Measurements from ENCODE around the gene DCHS1. TPM values are rescaled to one million over a fixed set of nuclear protein-coding genes. Genes with fewer than 3 reads are reported as not detected.

The DCHS1 gene
- total RNA-seq, 4 donors from 2014 or later, result 5.5 to 17.7 (median 14.0) TPM

DNA sequence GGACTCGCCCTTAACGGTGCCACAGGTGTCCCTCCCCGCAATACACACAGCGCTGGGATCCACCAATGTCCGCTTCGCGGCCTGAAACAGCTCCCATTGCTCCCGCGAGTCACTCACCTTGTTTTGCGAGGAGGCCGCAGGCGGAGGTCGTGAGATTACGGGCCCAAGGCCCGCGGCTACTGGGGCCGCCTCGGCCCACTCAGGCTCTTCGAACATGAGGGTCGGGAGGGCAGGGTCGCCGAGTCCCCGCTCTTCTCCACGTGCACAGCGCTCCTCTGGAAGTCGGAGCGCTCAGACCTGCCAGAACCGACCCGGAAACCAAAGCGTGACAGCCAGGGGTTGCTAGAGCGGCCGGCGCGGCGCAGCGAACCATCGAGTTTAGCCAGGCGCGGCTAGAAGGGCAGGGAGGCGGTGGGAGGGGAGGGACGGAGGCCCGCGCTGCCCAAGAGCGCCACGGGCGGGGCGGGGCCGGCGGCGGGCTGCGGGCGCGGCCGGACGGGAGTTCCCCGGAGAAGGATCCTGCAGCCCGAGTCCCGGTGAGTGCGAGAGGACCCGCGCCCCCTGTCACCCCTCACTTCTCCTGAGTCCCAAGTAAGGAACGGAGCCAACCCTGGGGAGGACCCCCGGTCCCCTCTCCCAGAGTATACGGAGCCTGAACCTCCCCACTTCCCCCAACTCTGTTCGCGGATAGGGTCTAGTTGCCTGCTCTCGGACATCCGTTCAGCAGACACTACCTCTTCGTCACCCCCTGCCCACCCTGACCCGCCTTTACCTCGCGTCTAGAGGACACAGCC lies 52.1 kb downstream of the DCHS1 start, which contains the start of the genes ILK and RRP8:
ILK (plus strand) TSS at position 488 of the 794 bp plus-strand sequence. CDS start 498 bp downstream, outside the sequence.
RRP8 (minus strand) TSS at position 330 of the 794 bp plus-strand sequence; CDS start at position 216, 114 bp downstream.
- in situ Hi-C loops (cut with MboI; ENCODE audit: low pct_ligation_motif_present in 1 of 4, low pct_unique_long_range_greater_than_20kb in 1 of 4, low sequenced_read_pairs in 3 of 4), result loop anchor here in 2 of 4 donors (10.0 kb wide), 2 partner anchors 129 to 219 kb away; partner anchors contain the start of gene TRIM3 (in 1 of the 2)
- H3K4me3 ChIP-seq, result peak within 1 kb of the TSS; percentile 78 to 90 (median 88)
- intact Hi-C loops (cut with DNase I; ENCODE audit: low total_unique reads), result no loop called here
- peaks cover 34 to 56% (median 46%) of the 10 kb centered on the region in 4 donors for H3K4me1 ChIP-seq
- 0% methylated on average over 25 of the region's 72 CpGs; no CpG with 5 or more reads in 1 of the 2 donors for WGBS, 2 donors (ENCODE audit: low coverage in 1 of 2)
- H3K27ac ChIP-seq, result peak within 1 kb of the TSS; percentile 96 to 99 (median 97)
- H3K27me3 ChIP-seq, result no peaks in the 10 kb centered on the region
- no peaks in the 10 kb centered on the region for H3K9me3 ChIP-seq
- H3K36me3 ChIP-seq, result peaks cover 0 to 21% (median 11%) of the 10 kb centered on the region in 4 donors
- TF ChIP-seq POLR2A (IDR thresholded peaks at IDR 0.05), result peak; percentile 70
- TF ChIP-seq EP300 (IDR thresholded peaks at IDR 0.05; ENCODE audit: low read depth), result no peak
- peak; percentile 82 to 91 (median 88) for TF ChIP-seq POLR2AphosphoS5 (IDR thresholded peaks at IDR 0.05)
- TF ChIP-seq, protein P1, sequence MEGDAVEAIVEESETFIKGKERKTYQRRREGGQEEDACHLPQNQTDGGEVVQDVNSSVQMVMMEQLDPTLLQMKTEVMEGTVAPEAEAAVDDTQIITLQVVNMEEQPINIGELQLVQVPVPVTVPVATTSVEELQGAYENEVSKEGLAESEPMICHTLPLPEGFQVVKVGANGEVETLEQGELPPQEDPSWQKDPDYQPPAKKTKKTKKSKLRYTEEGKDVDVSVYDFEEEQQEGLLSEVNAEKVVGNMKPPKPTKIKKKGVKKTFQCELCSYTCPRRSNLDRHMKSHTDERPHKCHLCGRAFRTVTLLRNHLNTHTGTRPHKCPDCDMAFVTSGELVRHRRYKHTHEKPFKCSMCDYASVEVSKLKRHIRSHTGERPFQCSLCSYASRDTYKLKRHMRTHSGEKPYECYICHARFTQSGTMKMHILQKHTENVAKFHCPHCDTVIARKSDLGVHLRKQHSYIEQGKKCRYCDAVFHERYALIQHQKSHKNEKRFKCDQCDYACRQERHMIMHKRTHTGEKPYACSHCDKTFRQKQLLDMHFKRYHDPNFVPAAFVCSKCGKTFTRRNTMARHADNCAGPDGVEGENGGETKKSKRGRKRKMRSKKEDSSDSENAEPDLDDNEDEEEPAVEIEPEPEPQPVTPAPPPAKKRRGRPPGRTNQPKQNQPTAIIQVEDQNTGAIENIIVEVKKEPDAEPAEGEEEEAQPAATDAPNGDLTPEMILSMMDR (IDR thresholded peaks at IDR 0.05), result peak in 2 of 5 experiments; percentile 22 to 24
- DNase-seq, result peak; percentile 94

DNA sequence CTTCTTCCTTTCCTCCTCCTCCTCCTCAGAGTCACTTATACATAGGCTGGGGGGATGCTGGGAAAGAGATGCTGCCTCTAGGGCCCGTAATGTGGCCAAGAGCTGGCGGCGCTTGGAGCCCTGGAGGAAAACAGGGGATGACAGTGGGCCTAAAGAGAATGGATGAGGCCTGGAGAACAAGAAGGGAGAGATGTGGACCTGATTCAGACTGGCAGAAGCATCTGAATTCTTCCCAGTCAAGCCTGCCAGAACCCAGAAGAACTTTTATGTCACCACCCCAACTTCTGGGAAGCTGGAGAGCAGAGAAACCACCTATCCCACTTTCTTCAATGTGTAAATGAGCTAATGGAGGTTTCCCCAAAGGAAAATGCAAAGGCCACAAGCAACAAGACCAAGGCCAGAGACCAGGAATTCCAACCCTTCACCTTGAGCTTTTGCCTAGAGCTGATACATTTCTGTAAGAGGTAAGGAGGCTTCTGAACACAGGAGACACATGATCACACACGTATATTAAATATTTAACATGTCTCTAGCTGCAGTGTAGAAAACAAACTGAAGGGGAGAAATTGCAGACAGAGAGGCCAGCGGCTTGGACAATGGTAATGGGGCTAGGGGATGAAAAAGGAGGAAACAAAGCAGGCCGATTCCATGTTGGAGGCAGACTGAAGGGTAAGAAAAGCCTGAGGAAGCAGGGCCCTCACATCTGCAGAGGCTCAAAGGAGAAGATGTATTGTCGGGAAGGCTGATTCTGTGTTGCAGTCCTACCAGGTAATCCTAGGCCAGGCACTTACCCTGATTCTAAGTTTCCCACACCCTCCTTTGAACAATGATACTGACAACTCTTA lies 53.3 kb downstream of the DCHS1 start:
- H3K4me3 ChIP-seq, result peak overlapping the region; percentile 78 to 90 (median 88)
- in situ Hi-C loops (cut with MboI; ENCODE audit: low pct_ligation_motif_present in 1 of 4, low pct_unique_long_range_greater_than_20kb in 1 of 4, low sequenced_read_pairs in 3 of 4) (loop anchor here in 2 of 4 donors (10.0 kb wide), 2 partner anchors 128 to 218 kb away; partner anchors contain the start of gene TRIM3 (in 1 of the 2)), intact Hi-C loops (cut with DNase I; ENCODE audit: low total_unique reads) (no loop called here)
- peaks cover 25 to 44% (median 38%) of the 10 kb centered on the region in 4 donors for H3K4me1 ChIP-seq
- 47 to 49% methylated on average over 7 of the region's 7 CpGs for WGBS, 2 donors (ENCODE audit: low coverage in 1 of 2)
- peak overlapping the region; percentile 96 to 99 (median 97) for H3K27ac ChIP-seq
- no peaks in the 10 kb centered on the region for H3K9me3 ChIP-seq
- TF ChIP-seq EP300 (IDR thresholded peaks at IDR 0.05; ENCODE audit: low read depth), result no peak
- TF ChIP-seq, protein P1 (IDR thresholded peaks at IDR 0.05), result no peak
- no peak for TF ChIP-seq POLR2AphosphoS5 (IDR thresholded peaks at IDR 0.05)
- peaks cover 0 to 21% (median 10%) of the 10 kb centered on the region in 4 donors for H3K36me3 ChIP-seq
- no peaks in the 10 kb centered on the region for H3K27me3 ChIP-seq
- no peak for DNase-seq

DNA sequence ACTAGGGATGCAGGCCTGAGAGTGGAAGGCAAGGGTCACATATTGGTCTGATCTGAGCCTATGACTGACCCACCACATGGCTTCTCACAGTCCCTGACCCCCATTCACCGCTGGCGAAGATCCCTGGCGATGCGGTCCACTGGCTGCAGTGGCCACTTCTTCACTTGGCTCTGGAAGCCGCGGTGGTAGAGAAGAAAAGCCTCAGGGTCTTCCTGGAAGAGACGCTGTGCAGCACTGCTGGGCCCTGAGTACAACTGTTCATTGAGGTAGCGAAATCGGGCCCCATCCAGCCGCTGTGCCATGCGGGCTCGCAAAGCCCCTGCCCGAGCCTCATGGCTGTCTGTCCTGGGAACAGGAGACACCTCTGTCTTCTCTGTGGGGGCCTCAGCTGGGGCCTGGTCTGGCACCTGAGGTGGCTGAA lies 54.6 kb downstream of the DCHS1 start:
- H3K4me3 ChIP-seq, result no peak overlapping the region
- no peak for DNase-seq
- WGBS, 2 donors (ENCODE audit: low coverage in 1 of 2), result 98% methylated on average over 13 of the region's 13 CpGs; no CpG with 5 or more reads in 1 of the 2 donors
- intact Hi-C loops (cut with DNase I; ENCODE audit: low total_unique reads), result no loop called here
- H3K9me3 ChIP-seq, result no peaks in the 10 kb centered on the region
- H3K4me1 ChIP-seq, result peaks cover 15 to 36% (median 31%) of the 10 kb centered on the region in 4 donors
- TF ChIP-seq EP300 (IDR thresholded peaks at IDR 0.05; ENCODE audit: low read depth) (no peak), POLR2A (IDR thresholded peaks at IDR 0.05) (no peak), POLR2AphosphoS5 (IDR thresholded peaks at IDR 0.05) (no peak)
- TF ChIP-seq, protein P1 (IDR thresholded peaks at IDR 0.05), result no peak
- peaks cover 0 to 26% (median 10%) of the 10 kb centered on the region in 4 donors for H3K36me3 ChIP-seq
- in situ Hi-C loops (cut with MboI; ENCODE audit: low pct_ligation_motif_present in 1 of 4, low pct_unique_long_range_greater_than_20kb in 1 of 4, low sequenced_read_pairs in 3 of 4), result loop anchor here in 2 of 4 donors (10.0 kb wide), 2 partner anchors 126 to 216 kb away; partner anchors contain the start of gene TRIM3 (in 1 of the 2)
- no peaks in the 10 kb centered on the region for H3K27me3 ChIP-seq
- no peak overlapping the region for H3K27ac ChIP-seq
